ENCODE data around the gene AGPAT4.

- TF ChIP-seq CTCF (IDR thresholded peaks at IDR 0.05) (no peak), POLR2A (IDR thresholded peaks at IDR 0.05) (no peak)
These were observed 178.9 kb downstream of the AGPAT4 start for GRCh38 chr6:161094955-161095354.
